SKM-1 treated with dmso at 0.1 percent for 144 hours (cell line): ENCODE data around the gene USP24.
"Not testable (repeated sequence)": the region's sequence is repeated elsewhere in the genome, so short reads cannot be mapped to it uniquely, and the experiment has no call there.

Source experiments
- DNase-seq: peaks from one replicate; lab custom pipeline; 2025; ENCODE audit not compliant: unreplicated experiment; lab: John Stamatoyannopoulos, UW

Gene USP24

GRCh38 chr1:55197099-55197498, 18.1 kb downstream of the USP24 start:
- DNase-seq = no peak

GRCh38 chr1:55196433-55197035, 18.6 kb downstream of the USP24 start:
- DNase-seq = no peak

GRCh38 chr1:55195521-55196233, 19.5 kb downstream of the USP24 start:
- peak; percentile 61 for DNase-seq

GRCh38 chr1:55194851-55195250, 20.3 kb downstream of the USP24 start:
- DNase-seq = peak; percentile 52

- no peak for DNase-seq
Measured at GRCh38 chr1:55192093-55192492, 23.1 kb downstream of the USP24 start.

GRCh38 chr1:55191219-55191952, 23.8 kb downstream of the USP24 start:
- not testable (repeated sequence) for DNase-seq

- DNase-seq = no peak
Measured at GRCh38 chr1:55190109-55190508, 25.1 kb downstream of the USP24 start.

GRCh38 chr1:55188909-55189308, 26.3 kb downstream of the USP24 start:
- no peak for DNase-seq

GRCh38 chr1:55185832-55186231, 29.3 kb downstream of the USP24 start:
- DNase-seq = no peak

- DNase-seq = no peak
Measured at GRCh38 chr1:55184859-55185258, 30.3 kb downstream of the USP24 start.

GRCh38 chr1:55181666-55182065, 33.5 kb downstream of the USP24 start:
- DNase-seq = no peak

GRCh38 chr1:55180075-55180670, 35.0 kb downstream of the USP24 start:
- no peak for DNase-seq

GRCh38 chr1:55179177-55179835, 35.9 kb downstream of the USP24 start:
- no peak for DNase-seq

- no peak for DNase-seq
Measured at GRCh38 chr1:55172687-55173086, 42.5 kb downstream of the USP24 start.

GRCh38 chr1:55172272-55172671, 42.9 kb downstream of the USP24 start:
- DNase-seq = no peak

GRCh38 chr1:55171694-55172093, 43.5 kb downstream of the USP24 start:
- DNase-seq = no peak

GRCh38 chr1:55170426-55170825, 44.7 kb downstream of the USP24 start:
- no peak for DNase-seq

- DNase-seq = no peak
Measured at GRCh38 chr1:55169126-55169525, 46.0 kb downstream of the USP24 start.

GRCh38 chr1:55168353-55168752, 46.8 kb downstream of the USP24 start:
- DNase-seq = no peak

GRCh38 chr1:55167224-55167871, 47.8 kb downstream of the USP24 start:
- no peak for DNase-seq

GRCh38 chr1:55164906-55165305, 50.3 kb downstream of the USP24 start:
- no peak for DNase-seq
